ENCODE data around the gene HUS1. TPM values are rescaled to one million over a fixed set of nuclear protein-coding genes. Genes with fewer than 3 reads are reported as not detected.

HUS1 gene
- total and polyA plus RNA-seq, 2 of the 13 experiments (the other 11 are each of a cell fraction or from before 2014, with no cell fraction given) = 14.8 to 16.9 TPM

- TF ChIP-seq ATF7 (IDR thresholded peaks at IDR 0.05) (peak; percentile 63; the same call in 1 of the 2 replicates), ATF7 (CRISPR knock-in tag; IDR thresholded peaks at IDR 0.05) (no peak)
Measured at GRCh38 chr7:47936323-47936722, 43.1 kb downstream of the HUS1 start (continued).

GRCh38 chr7:47935336-47935735, 44.1 kb downstream of the HUS1 start:
- no peak overlapping the region for H3K4me3 ChIP-seq (replicated peaks in 1 of 3; ENCODE audit: insufficient read depth in 1 of 3, low read depth in 2 of 3, low read length in 3 of 3)
- no TSS peak for BruUV-seq (replicated peaks)
- no peak for TF ChIP-seq ZNF275 (CRISPR knock-in tag; IDR thresholded peaks at IDR 0.05; ENCODE audit: borderline replicate concordance)
- no peak for TF ChIP-seq ZNF839 (CRISPR knock-in tag; IDR thresholded peaks at IDR 0.05; ENCODE audit: borderline replicate concordance)
- no peak for TF ChIP-seq ATF6 (CRISPR knock-in tag; conservative IDR thresholded peaks at IDR 0.05)
- ChIA-PET POLR2A (no interaction called here), CTCF (ENCODE audit: low intra/inter-chr PET ratio, low total read pairs) (no interaction called here)
- no peaks in the 10 kb centered on the region for H4K20me1 ChIP-seq (ENCODE audit: insufficient read depth, low read length)
- no peaks in the 10 kb centered on the region for H3K36me3 ChIP-seq (replicated peaks in 1 of 2; ENCODE audit: control insufficient read depth in 1 of 2, insufficient read depth in 2 of 2, low read length in 2 of 2)
- ATAC-seq = no peak
- H3K4me1 ChIP-seq (ENCODE audit: insufficient read depth, low read length) = peaks cover 3% of the 10 kb centered on the region
- no peak for DNase-seq (ENCODE audit: low spot score)
- H3K27me3 ChIP-seq (ENCODE audit: control insufficient read depth in 1 of 2, insufficient read depth in 2 of 2, low read length in 2 of 2) = peaks cover 0 to 1% of the 10 kb centered on the region in 2 experiments; a peak in 2 of 5 replicates
- no peak for FAIRE-seq
- no peak overlapping the region for H3K4me2 ChIP-seq (ENCODE audit: low read depth, low read length)
- no peaks in the 10 kb centered on the region for H3K9me3 ChIP-seq (ENCODE audit: low read length)
- no peak overlapping the region for H2AFZ ChIP-seq (ENCODE audit: low read length)
- no peak overlapping the region for H3K27ac ChIP-seq (ENCODE audit: extremely low read length, insufficient read depth, low read length)
- in situ Hi-C loops (cut with HindIII; ENCODE audit: extremely low pct_ligation_motif_present, low pct_unique_long_range_greater_than_20kb) = loop anchor here (5.0 kb wide), 1 partner anchor 177 kb away; no protein-coding TSS in a partner anchor
- WGBS (ENCODE audit: low lambda C conversion rate) = 57% methylated on average over 8 of the region's 10 CpGs
- H3K9ac ChIP-seq (ENCODE audit: insufficient read depth, low read depth, low read length) = no peak overlapping the region
- H3K79me2 ChIP-seq (ENCODE audit: insufficient read depth, low read length) = no peaks in the 10 kb centered on the region
- intact Hi-C loops (cut with micrococcal nuclease; ENCODE audit: unreplicated experiment) = no loop called here
